A549 (cell line): Measurements from ENCODE around the gene FGF19. TPM values are rescaled to one million over a fixed set of nuclear protein-coding genes. Genes with fewer than 3 reads are reported as not detected.

Experiments
- ATAC-seq, 2 experiments: fragments of 200-7000 bp in 1 of 2; fragments of >200 bp in 1 of 2; cut with Nextera tagmentation in 1 of 2; cut with Tn5 transposase in 1 of 2; 3 replicates each; pipeline versions ENCODE4 v1.8.0 to v1.9.1; 2018 to 2020; ENCODE audit warnings: mild to moderate bottlenecking in 1 of 2, moderate library complexity in 1 of 2
- CTCF ChIA-PET: fragments of 300-600 bp; sonication (Branson Sonifier 250); formaldehyde crosslinking; extraction: SDS; loops from one replicate; lab custom pipeline; 2021; ENCODE audit warnings: antibody characterized with exemption, inconsistent platforms; lab: Yijun Ruan, JAX
- POLR2A ChIA-PET: fragments of 350-600 bp; formaldehyde crosslinking; extraction: SDS; loops from one replicate; lab custom pipeline; 2021; ENCODE audit warnings: antibody characterized with exemption, inconsistent platforms; lab: Yijun Ruan, JAX
- DNase-seq, 2 experiments: peaks; one replicate each; pipeline versions ENCODE4 v3.0.0 to v3.0.0-alpha.2; 2011 to 2016; ENCODE audit warnings: low read depth in 1 of 2, low spot score in 1 of 2
- FAIRE-seq: peaks from 2 replicates; lab custom pipeline; 2011; peaks lifted over from hg19 to GRCh38; lab: Jason Lieb, UNC
- H3K27ac ChIP-seq, 2 experiments: fragments of >200 bp; sonication (Bioruptor Twin); formaldehyde crosslinking; 3 replicates each; pipeline ENCODE4 v1.5.1; 2016 to 2017
- H3K4me1 ChIP-seq: fragments of >200 bp; sonication (Bioruptor Twin); formaldehyde crosslinking; 3 replicates; pipeline ENCODE4 v1.6.1; 2016
- H3K4me2 ChIP-seq: fragments of >200 bp; sonication (Bioruptor Twin); formaldehyde crosslinking; 3 replicates; pipeline ENCODE4 v1.6.1; 2016
- H3K4me3 ChIP-seq: fragments of >200 bp; sonication (Bioruptor Twin); formaldehyde crosslinking; 3 replicates; pipeline ENCODE4 v1.5.1; 2016
- H3K9me3 ChIP-seq: fragments of >200 bp; sonication (Bioruptor Twin); formaldehyde crosslinking; 3 replicates; pipeline ENCODE4 v1.6.1; 2016
- ATOH8 ChIP-seq: fragments of 250-450 bp; sonication (Bioruptor Pico); IDR thresholded peaks from 2 replicates; pipeline ENCODE4 v1.5.0; 2020; ENCODE audit warnings: low read depth, mild to moderate bottlenecking, moderate library complexity
- CTCF ChIP-seq: fragments of >200 bp; sonication (Bioruptor Twin); formaldehyde crosslinking; IDR thresholded peaks from 3 replicates; pipeline ENCODE4 v1.5.1; 2016
- ESRRA ChIP-seq: fragments of 150-350 bp; IDR thresholded peaks from 2 replicates; pipeline ENCODE4 v1.6.1; 2014; ENCODE audit warnings: mild to moderate bottlenecking, low read length, borderline replicate concordance
- FOSB ChIP-seq: fragments of 250-450 bp; sonication (Bioruptor Pico); IDR thresholded peaks from 2 replicates; pipeline ENCODE4 v1.5.0; 2020; ENCODE audit warnings: mild to moderate bottlenecking, moderate library complexity
- HDAC2 ChIP-seq: fragments of 200-600 bp; sonication (generic); IDR thresholded peaks from 2 replicates; pipeline ENCODE4 v1.6.1; 2016
- HES2 ChIP-seq: fragments of >200 bp; sonication (Bioruptor Twin); formaldehyde crosslinking; IDR thresholded peaks from 2 replicates; pipeline ENCODE4 v1.6.1; 2016
- HEYL ChIP-seq: fragments of 250-450 bp; sonication (Bioruptor Pico); IDR thresholded peaks from 2 replicates; pipeline ENCODE4 v1.8.0; 2021; ENCODE audit warnings: mild to moderate bottlenecking, moderate library complexity
- KDM5A ChIP-seq: fragments of 200-600 bp; sonication (generic); IDR thresholded peaks from 2 replicates; pipeline ENCODE4 v1.6.1; 2016; ENCODE audit warnings: antibody characterized with exemption, mild to moderate bottlenecking
- MAX ChIP-seq: IDR thresholded peaks from 2 replicates; pipeline ENCODE4 v1.6.1; 2012
- MAZ ChIP-seq: fragments of 150-350 bp; IDR thresholded peaks from 2 replicates; pipeline ENCODE4 v1.6.1; 2014; ENCODE audit warnings: antibody characterized with exemption, low read depth, low read length, borderline replicate concordance
- MYC ChIP-seq: IDR thresholded peaks from 2 replicates; pipeline ENCODE4 v1.6.1; 2012; ENCODE audit warnings: mild to moderate bottlenecking, inconsistent platforms, low read length, improper control_type of control experiment, borderline replicate concordance
- NPAS2 ChIP-seq: fragments of 250-450 bp; sonication (Bioruptor Pico); IDR thresholded peaks from 2 replicates; pipeline ENCODE4 v1.8.0; 2022; ENCODE audit warnings: mild to moderate bottlenecking, moderate library complexity, borderline replicate concordance
- NR3C1 ChIP-seq: fragments of >200 bp; sonication (Bioruptor Twin); formaldehyde crosslinking; IDR thresholded peaks from 3 replicates; pipeline ENCODE4 v1.6.1; 2017
- POLR2A ChIP-seq: IDR thresholded peaks from 2 replicates; pipeline ENCODE4 v1.6.1; 2012; ENCODE audit warnings: mild to moderate bottlenecking, low read length
- POLR2AphosphoS2 ChIP-seq: conservative IDR thresholded peaks from 2 replicates; pipeline ENCODE4 v1.6.1; 2012; ENCODE audit warnings: low read length, improper control_type of control experiment, inconsistent platforms
- RNF2 ChIP-seq: fragments of 200-600 bp; sonication (generic); IDR thresholded peaks from 2 replicates; pipeline ENCODE4 v1.6.1; 2016; ENCODE audit warnings: low read depth, mild to moderate bottlenecking, antibody characterized with exemption, moderate library complexity, borderline replicate concordance
- SMC3 ChIP-seq: fragments of >200 bp; sonication (Bioruptor Twin); formaldehyde crosslinking; IDR thresholded peaks from 3 replicates; pipeline ENCODE4 v1.6.1; 2018; ENCODE audit warnings: inconsistent platforms
- TP53 ChIP-seq: fragments of 250-450 bp; sonication (Bioruptor Pico); IDR thresholded peaks from 2 replicates; pipeline ENCODE4 v1.5.0; 2021; ENCODE audit warnings: mild to moderate bottlenecking, moderate library complexity
- ZC3H11A ChIP-seq: fragments of 450-650 bp; IDR thresholded peaks from 2 replicates; pipeline ENCODE4 v1.6.1; 2014; ENCODE audit warnings: antibody characterized with exemption, mild to moderate bottlenecking
- WGBS: methylation state at CpG from one replicate; pipeline ENCODE4 v1.1.6; 2017; ENCODE audit errors: missing lambda C conversion rate; 5-methylcytosine and 5-hydroxymethylcytosine counted together
- polyA minus RNA-seq: library from RNA; depleted of rRNA, polyadenylated mRNA; stranded (reverse); fragments of >200 nt; gene quantifications from 2 replicates; pipeline ENCODE4 v1.2.3, GENCODE V29; 2011; rRNA and poly(A)+ RNA removed
- polyA plus RNA-seq, 4 experiments: library from polyadenylated mRNA; depleted of rRNA in 3 of 4; stranded (reverse); fragments of >200 nt; fragmentation: RNase III in 1 of 4; extraction: RNeasy Plus Mini Kit Qiagen cat#74134 plus additional on column Dnase treatment in 1 of 4; gene quantifications; 2 replicates in 3 of 4; 3 replicates in 1 of 4; pipeline ENCODE4 v1.2.3, GENCODE V29; 2011 to 2017

The FGF19 gene
- polyA plus RNA-seq (2011; rRNA removed) (0.28 and 0.31 TPM in 2 replicates), polyA plus RNA-seq (2017; fragmentation: RNase III; extraction: RNeasy Plus Mini Kit Qiagen cat#74134 plus additional on column Dnase treatment) (0.05 TPM in 1 of 3 replicates, not detected in the others), polyA minus RNA-seq (0.24 TPM in 1 of 2 replicates, not detected in the other)
- 0.07 and 0.12 TPM in 2 replicates for polyA plus RNA-seq (2012; cell fraction: cytosol; rRNA removed)
- 0.07 and 0.11 TPM in 2 replicates for polyA plus RNA-seq (2012; cell fraction: nucleus; rRNA removed)

GRCh38 chr11:69703768-69704507, at the start of gene FGF19:
Gene FGF19 (minus strand): TSS chr11:69704022. CDS start chr11:69703876, 146 bp downstream.
- no peaks in the 10 kb centered on the region for H3K9me3 ChIP-seq
- FAIRE-seq = no peak
- ChIA-PET POLR2A (no interaction called here), CTCF (interaction anchor here (0.6 to 8.3 kb wide), 38 partner anchors 8 to 495 kb away, joined by 3 to 120 read pairs (median 5); no protein-coding TSS in a partner anchor)
- ATAC-seq = peak; percentile 37 to 64; a peak in 5 of 6 replicates
- TF ChIP-seq RNF2 (no peak), NR3C1 (no peak), HDAC2 (no peak), MAZ (no peak), NPAS2 (CRISPR knock-in tag) (no peak), MYC (no peak), SMC3 (no peak)
- 10% methylated on average over 38 of the region's 67 CpGs for WGBS
- H3K4me2 ChIP-seq = peak within 1 kb of the TSS; percentile 98
- peak within 1 kb of the TSS; percentile 58 to 79; a peak in 5 of 6 replicates for H3K27ac ChIP-seq
- peak within 1 kb of the TSS; percentile 52 for H3K4me3 ChIP-seq
- peaks cover 14% of the 10 kb centered on the region for H3K4me1 ChIP-seq
- peak in 1 of 2 experiments; percentile 33 for DNase-seq

GRCh38 chr11:69752890-69753289, 49.1 kb upstream of the FGF19 start:
- POLR2A ChIA-PET = no interaction called here
- whole genome bisulfite sequencing = 26% methylated on average over 3 of the region's 4 CpGs
- Histone ChIP-seq H3K27ac (no peak overlapping the region), H3K4me3 (no peak overlapping the region), H3K4me2 (no peak overlapping the region), H3K9me3 (no peaks in the 10 kb centered on the region), H3K4me1 (no peaks in the 10 kb centered on the region)
- no peak; a peak in 1 of 6 replicates for ATAC-seq
- CTCF ChIA-PET = no interaction called here
- DNase-seq = no peak
- TF ChIP-seq HES2 (no peak), FOSB (CRISPR knock-in tag) (no peak), MAZ (no peak), CTCF (no peak), MAX (no peak), ATOH8 (CRISPR knock-in tag) (no peak), HEYL (CRISPR knock-in tag) (no peak), POLR2AphosphoS2 (no peak), POLR2A (no peak), ESRRA (no peak), TP53 (CRISPR knock-in tag) (no peak), KDM5A (no peak), ZC3H11A (no peak)
- FAIRE-seq = no peak
